Hepatocyte (in vitro differentiated cells): ENCODE results near the gene FOLR3. TPM values are rescaled to one million over a fixed set of nuclear protein-coding genes. Genes with fewer than 3 reads are reported as not detected.
A peak's percentile ranks its signal among the peaks of the same experiment; 100 is the strongest.

ENCODE experiments used
- DNase-seq: peaks from one replicate; pipeline ENCODE4 v3.0.0-alpha.2; 2016; ENCODE audit warnings: low spot score
- H2AFZ ChIP-seq: fragments of 200-600 bp; sonication (generic); 2 replicates; pipeline ENCODE4 v1.6.0; 2016; ENCODE audit warnings: antibody characterized with exemption, mild to moderate bottlenecking
- H3K27ac ChIP-seq: fragments of 200-600 bp; sonication (generic); 2 replicates; pipeline ENCODE4 v1.5.1; 2016; ENCODE audit warnings: mild to moderate bottlenecking
- H3K27me3 ChIP-seq: fragments of 200-600 bp; sonication (generic); 2 replicates; pipeline ENCODE4 v1.6.1; 2016
- H3K36me3 ChIP-seq: fragments of 200-600 bp; sonication (generic); replicated peaks from 2 replicates; pipeline ENCODE4 v1.5.1; 2016; ENCODE audit warnings: low read depth; ENCODE audit not compliant: insufficient read depth
- H3K4me1 ChIP-seq: fragments of 200-600 bp; sonication (generic); 2 replicates; pipeline ENCODE4 v1.5.1; 2016; ENCODE audit warnings: mild to moderate bottlenecking, moderate library complexity; ENCODE audit not compliant: insufficient read depth
- H3K4me2 ChIP-seq: fragments of 200-600 bp; sonication (generic); 2 replicates; pipeline ENCODE4 v1.6.0; 2016
- H3K4me3 ChIP-seq: fragments of 200-600 bp; sonication (generic); 2 replicates; pipeline ENCODE4 v1.5.1; 2016; ENCODE audit warnings: mild to moderate bottlenecking
- H3K79me2 ChIP-seq: fragments of 200-600 bp; sonication (generic); 2 replicates; pipeline ENCODE4 v1.6.0; 2017; ENCODE audit warnings: mild to moderate bottlenecking
- H3K9me2 ChIP-seq: fragments of 200-600 bp; sonication (generic); replicated peaks from 2 replicates; pipeline ENCODE4 v1.6.0; 2017; ENCODE audit warnings: mild to moderate bottlenecking; ENCODE audit not compliant: insufficient read depth
- H3K9me3 ChIP-seq: fragments of 200-600 bp; sonication (generic); 2 replicates; pipeline ENCODE4 v1.5.1; 2016; ENCODE audit warnings: low read depth, mild to moderate bottlenecking
- H4K20me1 ChIP-seq: fragments of 200-600 bp; sonication (generic); 2 replicates; pipeline ENCODE4 v1.6.0; 2016; ENCODE audit warnings: mild to moderate bottlenecking; ENCODE audit not compliant: insufficient read depth, poor library complexity, severe bottlenecking
- EZH2 ChIP-seq: fragments of 200-600 bp; sonication (generic); IDR thresholded peaks from 2 replicates; pipeline ENCODE4 v1.6.1; 2016; ENCODE audit warnings: antibody characterized with exemption, mild to moderate bottlenecking, borderline replicate concordance
- EZH2phosphoT487 ChIP-seq: fragments of 200-600 bp; sonication (generic); IDR thresholded peaks from one replicate; pipeline ENCODE4 v1.6.1; 2018; ENCODE audit warnings: antibody characterized with exemption, mild to moderate bottlenecking, low read depth, moderate library complexity; ENCODE audit not compliant: unreplicated experiment, severe bottlenecking
- WGBS: methylation state at CpG from one replicate; pipeline ENCODE4 v1.1.6; 2016; ENCODE audit warnings: low lambda C conversion rate; ENCODE audit errors: missing lambda C conversion rate; 5-methylcytosine and 5-hydroxymethylcytosine counted together
- polyA plus RNA-seq: library from polyadenylated mRNA; unstranded; fragments of >200 nt; fragmentation: Nextera tagmentation; extraction: Ambion mirVana; gene quantifications from 2 replicates; pipeline ENCODE4 v1.2.1, GENCODE V29; 2016
- total RNA-seq: library from RNA; depleted of rRNA; stranded (reverse); fragments of >200 nt; gene quantifications from 2 replicates; pipeline ENCODE4 v1.2.3, GENCODE V29; 2014
- TF ChIP-seq, protein P1 (sequence below): fragments of 200-600 bp; sonication (generic); IDR thresholded peaks from 2 replicates; pipeline ENCODE4 v1.5.1; 2016; ENCODE audit warnings: antibody characterized with exemption, mild to moderate bottlenecking; ENCODE audit not compliant: poor library complexity

FOLR3 gene
- total and polyA plus RNA-seq, 2 experiments from 2014 or later: not detected

DNA sequence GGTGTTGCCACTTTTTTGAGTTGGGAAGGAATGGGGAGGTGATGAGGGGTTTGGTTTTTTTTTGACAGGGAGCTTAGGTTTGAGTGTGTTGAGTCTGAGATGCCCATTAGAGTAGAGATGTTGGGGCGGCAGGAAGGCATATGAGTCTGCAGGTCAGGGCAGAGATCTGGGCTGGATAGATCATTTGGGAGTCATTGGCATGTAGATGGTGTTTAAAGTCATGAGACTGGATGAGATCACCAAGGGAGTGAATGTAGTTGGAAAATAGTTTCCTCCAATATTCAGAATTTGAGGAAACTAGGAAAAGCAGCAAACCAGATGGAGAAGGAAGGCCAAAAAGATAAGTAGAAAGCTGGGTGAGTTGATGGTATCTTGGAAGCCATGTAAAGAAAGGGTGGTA is 21.0 kb upstream of the FOLR3 start:
- H3K9me3 ChIP-seq: no peaks in the 10 kb centered on the region
- no peaks in the 10 kb centered on the region for H3K9me2 ChIP-seq
- no peak overlapping the region for H3K4me2 ChIP-seq
- no peaks in the 10 kb centered on the region for H3K27me3 ChIP-seq
- H3K79me2 ChIP-seq: no peaks in the 10 kb centered on the region
- 100% methylated on average over 1 of the region's 1 CpG for WGBS
- no peak overlapping the region for H2AFZ ChIP-seq
- TF ChIP-seq EZH2: no peak
- no peak for TF ChIP-seq EZH2phosphoT487
- TF ChIP-seq, protein P1, sequence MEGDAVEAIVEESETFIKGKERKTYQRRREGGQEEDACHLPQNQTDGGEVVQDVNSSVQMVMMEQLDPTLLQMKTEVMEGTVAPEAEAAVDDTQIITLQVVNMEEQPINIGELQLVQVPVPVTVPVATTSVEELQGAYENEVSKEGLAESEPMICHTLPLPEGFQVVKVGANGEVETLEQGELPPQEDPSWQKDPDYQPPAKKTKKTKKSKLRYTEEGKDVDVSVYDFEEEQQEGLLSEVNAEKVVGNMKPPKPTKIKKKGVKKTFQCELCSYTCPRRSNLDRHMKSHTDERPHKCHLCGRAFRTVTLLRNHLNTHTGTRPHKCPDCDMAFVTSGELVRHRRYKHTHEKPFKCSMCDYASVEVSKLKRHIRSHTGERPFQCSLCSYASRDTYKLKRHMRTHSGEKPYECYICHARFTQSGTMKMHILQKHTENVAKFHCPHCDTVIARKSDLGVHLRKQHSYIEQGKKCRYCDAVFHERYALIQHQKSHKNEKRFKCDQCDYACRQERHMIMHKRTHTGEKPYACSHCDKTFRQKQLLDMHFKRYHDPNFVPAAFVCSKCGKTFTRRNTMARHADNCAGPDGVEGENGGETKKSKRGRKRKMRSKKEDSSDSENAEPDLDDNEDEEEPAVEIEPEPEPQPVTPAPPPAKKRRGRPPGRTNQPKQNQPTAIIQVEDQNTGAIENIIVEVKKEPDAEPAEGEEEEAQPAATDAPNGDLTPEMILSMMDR: no peak
- H3K4me1 ChIP-seq: peaks cover 12% of the 10 kb centered on the region
- peak; percentile 2 for DNase-seq
- no peak overlapping the region for H3K27ac ChIP-seq
- no peak overlapping the region for H3K4me3 ChIP-seq
- H4K20me1 ChIP-seq: no peaks in the 10 kb centered on the region
- no peaks in the 10 kb centered on the region for H3K36me3 ChIP-seq

DNA sequence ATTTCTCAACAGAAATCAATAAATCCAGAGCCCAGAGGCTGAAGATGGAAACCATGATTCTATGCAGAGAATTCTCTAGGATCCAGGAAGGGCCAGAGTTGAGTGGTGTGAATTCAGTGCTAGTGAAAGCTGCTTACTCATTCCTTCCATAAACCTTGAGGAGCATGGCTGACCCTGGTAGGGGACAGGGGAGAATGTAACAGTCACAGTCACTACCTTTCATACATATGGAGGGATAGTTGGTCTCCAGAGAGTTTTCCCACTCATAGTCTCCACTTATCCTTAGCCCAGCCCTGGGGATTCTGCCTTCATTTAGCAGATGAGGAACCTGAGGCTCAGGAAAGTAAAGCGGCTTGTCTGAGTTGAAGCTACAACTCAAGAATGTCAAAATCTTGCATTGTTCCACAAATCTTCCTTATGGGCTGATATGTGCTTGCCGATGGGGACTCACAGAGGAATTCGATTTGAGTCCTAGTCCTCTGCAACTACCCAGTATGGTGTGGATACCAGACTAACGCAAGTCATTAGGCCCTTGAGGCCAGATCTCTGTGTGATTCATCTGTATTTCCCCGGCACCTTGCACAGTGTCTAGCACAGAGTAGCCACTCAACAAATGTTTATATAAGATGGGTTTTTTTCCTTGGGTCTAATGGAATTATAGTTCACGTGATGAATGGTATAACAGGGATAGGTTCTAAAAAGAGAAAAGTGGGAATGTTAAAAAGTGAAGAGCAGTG is 19.3 kb upstream of the FOLR3 start:
- no peak overlapping the region for H3K4me3 ChIP-seq
- H3K9me2 ChIP-seq: no peaks in the 10 kb centered on the region
- no peaks in the 10 kb centered on the region for H3K36me3 ChIP-seq
- H3K79me2 ChIP-seq: no peaks in the 10 kb centered on the region
- H3K4me1 ChIP-seq: peaks cover 12% of the 10 kb centered on the region
- H3K27ac ChIP-seq: no peak overlapping the region
- no peaks in the 10 kb centered on the region for H3K9me3 ChIP-seq
- TF ChIP-seq, protein P1: no peak
- no peak for TF ChIP-seq EZH2
- no peak for TF ChIP-seq EZH2phosphoT487
- no peaks in the 10 kb centered on the region for H4K20me1 ChIP-seq
- H2AFZ ChIP-seq: no peak overlapping the region
- H3K27me3 ChIP-seq: no peaks in the 10 kb centered on the region
- no peak overlapping the region for H3K4me2 ChIP-seq
- 88% methylated on average over 6 of the region's 6 CpGs for WGBS
- no peak for DNase-seq

DNA sequence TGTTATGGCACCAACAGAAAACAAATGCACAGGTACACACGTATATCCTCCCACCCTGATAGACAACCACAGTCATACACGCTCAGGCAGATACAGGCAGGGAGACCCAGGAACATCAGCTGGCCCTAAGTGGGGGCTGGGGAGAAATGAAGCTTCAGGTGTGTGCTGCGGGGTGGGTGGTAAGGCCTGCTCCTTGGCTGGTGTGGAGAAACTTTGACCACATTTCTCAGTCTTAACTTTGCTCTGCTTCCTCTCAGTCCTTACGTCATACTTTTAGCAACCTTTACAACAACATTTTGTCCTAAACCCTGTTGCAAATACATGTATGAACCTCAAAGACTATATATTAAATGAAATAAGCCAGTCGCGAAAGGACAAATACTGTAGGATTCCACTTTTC is 16.3 kb upstream of the FOLR3 start:
- TF ChIP-seq, protein P1: no peak
- no peak for TF ChIP-seq EZH2
- TF ChIP-seq EZH2phosphoT487: no peak
- Histone ChIP-seq H4K20me1 (no peaks in the 10 kb centered on the region), H3K9me3 (no peaks in the 10 kb centered on the region), H3K4me3 (no peak overlapping the region), H3K36me3 (no peaks in the 10 kb centered on the region), H3K27me3 (no peaks in the 10 kb centered on the region), H3K79me2 (no peaks in the 10 kb centered on the region), H2AFZ (no peak overlapping the region), H3K27ac (no peak overlapping the region), H3K9me2 (no peaks in the 10 kb centered on the region), H3K4me2 (no peak overlapping the region), H3K4me1 (peaks cover 4% of the 10 kb centered on the region)
- WGBS: 90% methylated on average over 6 of the region's 6 CpGs
- DNase-seq: no peak
